ENCODE measurements around the gene GXYLT1. TPM values are rescaled to one million over a fixed set of nuclear protein-coding genes. Genes with fewer than 3 reads are reported as not detected.

The GXYLT1 gene
- total RNA-seq, 4 donors from 2014 or later = 7.4 to 14.7 (median 10.7) TPM

- Histone ChIP-seq H3K36me3 (peaks cover 0 to 2% (median 0%) of the 10 kb centered on the region in 3 donors), H3K27ac (no peak overlapping the region)
Measured at GRCh38 chr12:42173961-42174521, 29.4 kb upstream of the GXYLT1 start.

GRCh38 chr12:42172441-42173210, 28.0 kb upstream of the GXYLT1 start:
- H3K4me3 ChIP-seq = no peak overlapping the region
- peaks cover 0 to 8% (median 0%) of the 10 kb centered on the region in 4 donors for H3K4me1 ChIP-seq
- no peaks in the 10 kb centered on the region for H3K36me3 ChIP-seq
- no peaks in the 10 kb centered on the region for H3K27me3 ChIP-seq
- no peak overlapping the region for H3K27ac ChIP-seq
- no peaks in the 10 kb centered on the region for H3K9me3 ChIP-seq
- no peak for DNase-seq
- TF ChIP-seq POLR2A (IDR thresholded peaks at IDR 0.05) = no peak
- no peak for TF ChIP-seq CTCF (IDR thresholded peaks at IDR 0.05)

More at GRCh38 chr12:42173961-42174521, 29.4 kb upstream of the GXYLT1 start:
- Histone ChIP-seq H3K4me1 (peaks cover 0 to 8% (median 0%) of the 10 kb centered on the region in 4 donors), H3K4me3 (no peak overlapping the region), H3K9me3 (no peaks in the 10 kb centered on the region), H3K27me3 (no peaks in the 10 kb centered on the region)
- DNase-seq = no peak
- TF ChIP-seq CTCF (IDR thresholded peaks at IDR 0.05) = no peak
- TF ChIP-seq POLR2A (IDR thresholded peaks at IDR 0.05) = no peak

- no peak overlapping the region for H3K4me3 ChIP-seq
- H3K4me1 ChIP-seq = peaks cover 0 to 3% (median 1%) of the 10 kb centered on the region in 4 donors
- no peak overlapping the region for H3K27ac ChIP-seq
- DNase-seq = no peak
- no peaks in the 10 kb centered on the region for H3K27me3 ChIP-seq
- no peaks in the 10 kb centered on the region for H3K36me3 ChIP-seq
- no peaks in the 10 kb centered on the region for H3K9me3 ChIP-seq
- TF ChIP-seq POLR2A (IDR thresholded peaks at IDR 0.05) (no peak), CTCF (IDR thresholded peaks at IDR 0.05) (no peak)
Measured at GRCh38 chr12:42167711-42168110, 23.0 kb upstream of the GXYLT1 start.

GRCh38 chr12:42166501-42166900, 21.8 kb upstream of the GXYLT1 start:
- H3K27ac ChIP-seq = no peak overlapping the region
- no peak for DNase-seq
- H3K4me3 ChIP-seq = no peak overlapping the region
- H3K36me3 ChIP-seq = peaks cover 0 to under 1% (median 0%) of the 10 kb centered on the region in 3 donors
- no peak for TF ChIP-seq POLR2A (IDR thresholded peaks at IDR 0.05)
- TF ChIP-seq CTCF (IDR thresholded peaks at IDR 0.05) = no peak
- no peaks in the 10 kb centered on the region for H3K27me3 ChIP-seq
- H3K4me1 ChIP-seq = peaks cover 0 to 4% (median 0%) of the 10 kb centered on the region in 4 donors
- H3K9me3 ChIP-seq = no peaks in the 10 kb centered on the region

- no peak for DNase-seq
- Histone ChIP-seq H3K4me1 (peaks cover 0 to 4% (median 0%) of the 10 kb centered on the region in 4 donors), H3K4me3 (no peak overlapping the region), H3K36me3 (peaks cover 0 to 17% (median 0%) of the 10 kb centered on the region in 3 donors), H3K9me3 (no peaks in the 10 kb centered on the region), H3K27ac (no peak overlapping the region), H3K27me3 (no peaks in the 10 kb centered on the region)
- no peak for TF ChIP-seq CTCF (IDR thresholded peaks at IDR 0.05)
- no peak for TF ChIP-seq POLR2A (IDR thresholded peaks at IDR 0.05)
Measured at GRCh38 chr12:42163913-42164312, 19.2 kb upstream of the GXYLT1 start.

Measured in Peyer's patch (tissue), 4 donors.